ENCODE measurements around the gene TNFAIP8.
"Not testable (repeated sequence)": the region's sequence is repeated elsewhere in the genome, so short reads cannot be mapped to it uniquely, and the experiment has no call there.

The TNFAIP8 gene

DNA sequence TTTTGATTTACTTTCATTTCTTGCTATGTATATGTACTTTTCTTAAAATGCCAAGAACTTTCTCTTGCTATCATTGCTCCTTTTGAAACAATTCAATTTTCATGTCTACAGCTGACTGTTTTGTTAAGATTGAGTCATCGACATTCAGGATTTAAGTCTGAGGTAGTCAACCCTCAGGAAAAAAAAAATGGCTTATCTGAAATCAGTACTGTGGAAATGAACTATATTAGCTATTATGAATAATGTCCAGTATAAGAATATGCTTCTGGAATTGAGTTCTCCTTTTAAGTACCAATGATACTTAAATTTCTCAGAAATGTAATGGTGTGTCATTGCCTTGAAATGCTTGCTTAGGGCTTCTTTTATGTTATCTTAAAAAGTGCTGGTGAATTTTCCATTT, 37.9 kb downstream of the TNFAIP8 start:
- DNase-seq (ENCODE audit: low read depth in 2 of 2): no peak

DNA sequence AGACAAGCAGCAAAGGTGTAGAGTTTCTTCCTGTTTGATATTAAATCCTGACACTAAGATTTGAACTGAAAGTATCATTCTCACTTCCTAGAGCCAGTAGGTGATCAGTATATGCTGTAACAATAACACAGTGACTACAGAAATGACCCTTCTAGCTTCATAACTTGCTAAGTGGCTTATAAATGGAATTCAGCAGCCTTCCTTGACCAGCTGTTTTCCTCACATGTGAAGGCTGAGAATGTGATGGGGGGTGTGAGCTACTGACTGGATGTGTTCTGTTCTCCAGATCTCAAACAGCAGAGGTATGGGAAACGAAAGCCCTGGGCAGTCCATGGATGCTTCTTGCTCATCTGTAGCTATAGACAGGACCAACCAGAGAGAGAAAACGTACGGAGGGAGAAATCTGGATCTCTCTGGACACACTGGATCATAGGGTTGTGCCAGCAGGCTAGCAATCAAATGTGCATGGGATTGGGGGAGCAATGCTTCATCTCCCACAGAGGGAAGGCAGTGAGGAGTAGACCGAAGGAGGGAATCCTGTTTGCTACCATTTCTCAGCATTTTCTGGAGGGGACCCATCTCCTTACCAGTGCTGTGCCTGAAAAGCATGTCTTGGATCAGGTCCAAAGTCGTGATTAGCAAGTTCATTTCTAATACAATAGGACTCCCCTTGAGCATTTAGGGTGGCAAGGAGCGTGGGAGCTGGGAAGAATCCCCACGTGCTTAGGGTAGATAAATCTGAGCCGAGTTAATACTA, 39.4 kb downstream of the TNFAIP8 start:
- DNase-seq (ENCODE audit: low read depth in 2 of 2): no peak

DNA sequence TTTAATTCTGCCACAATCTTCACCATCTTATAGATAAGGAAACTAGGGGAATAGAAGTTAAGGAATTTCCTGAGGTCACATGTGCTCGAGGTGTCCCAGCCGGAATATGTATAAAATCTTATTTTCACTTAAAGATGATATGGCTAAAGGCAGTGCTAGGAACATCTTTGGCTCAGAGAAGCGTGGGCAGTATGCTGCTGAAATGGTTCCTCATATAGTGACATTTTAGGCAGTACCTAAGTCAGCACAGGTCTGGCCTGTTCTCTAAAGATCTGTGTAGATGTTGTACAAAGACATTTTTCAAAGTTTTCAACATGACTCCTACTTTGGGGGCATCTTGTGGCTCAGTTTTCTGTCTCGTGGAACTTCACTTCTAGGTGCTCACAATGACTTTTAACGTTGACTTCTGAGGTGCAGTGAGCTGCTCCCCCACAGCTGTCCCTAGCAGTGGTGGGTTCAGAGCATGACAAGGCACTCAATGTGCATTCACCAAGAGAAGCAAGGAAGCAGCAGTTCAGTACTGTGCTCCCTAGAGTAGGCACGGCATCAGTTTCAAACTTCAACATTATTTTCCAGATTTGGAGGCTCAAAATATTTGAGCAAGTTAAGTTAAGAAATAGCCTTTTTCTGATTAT, 40.3 kb downstream of the TNFAIP8 start:
- no peak for DNase-seq (ENCODE audit: low read depth in 2 of 2)

DNA sequence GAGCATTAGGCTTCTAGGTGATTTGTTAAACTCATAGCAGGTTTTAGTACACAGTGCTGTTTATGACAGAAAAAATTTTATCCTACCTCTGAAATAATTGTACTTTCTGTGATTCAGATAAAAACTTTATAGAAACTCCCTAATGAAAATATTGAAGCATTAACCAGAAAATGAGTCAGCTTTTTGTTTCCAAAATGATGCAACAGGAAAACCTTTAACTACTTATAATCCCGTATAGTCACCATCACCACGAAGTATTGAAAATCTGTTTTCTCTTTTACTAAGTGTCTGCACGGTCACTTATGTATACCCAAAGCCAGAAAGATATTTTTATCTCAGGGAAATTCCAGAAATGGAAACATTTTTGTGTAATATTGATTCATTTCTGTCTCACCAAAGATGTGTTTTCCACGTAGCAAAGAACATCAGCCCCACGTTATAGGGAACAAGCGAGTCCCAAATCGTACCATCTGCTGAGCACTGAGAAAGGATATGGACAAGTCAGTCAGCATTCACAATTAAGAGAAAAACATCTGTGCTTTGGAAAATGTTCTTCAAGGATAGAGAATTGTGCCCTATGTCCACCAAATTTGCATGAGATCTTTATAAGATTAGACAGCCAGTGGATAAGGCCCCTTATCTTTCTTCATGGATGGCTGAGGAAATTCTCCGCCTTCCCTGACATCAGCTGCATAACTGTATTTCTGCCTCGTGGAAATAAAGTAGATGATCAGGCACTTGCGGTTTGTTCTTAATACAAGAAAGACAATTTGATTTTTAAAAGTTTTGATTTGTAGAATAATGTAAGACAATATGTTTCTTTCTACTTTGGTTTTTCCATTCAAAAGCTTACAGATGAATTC, 41.9 kb downstream of the TNFAIP8 start:
- no peak for DNase-seq (ENCODE audit: low read depth in 2 of 2)

DNA sequence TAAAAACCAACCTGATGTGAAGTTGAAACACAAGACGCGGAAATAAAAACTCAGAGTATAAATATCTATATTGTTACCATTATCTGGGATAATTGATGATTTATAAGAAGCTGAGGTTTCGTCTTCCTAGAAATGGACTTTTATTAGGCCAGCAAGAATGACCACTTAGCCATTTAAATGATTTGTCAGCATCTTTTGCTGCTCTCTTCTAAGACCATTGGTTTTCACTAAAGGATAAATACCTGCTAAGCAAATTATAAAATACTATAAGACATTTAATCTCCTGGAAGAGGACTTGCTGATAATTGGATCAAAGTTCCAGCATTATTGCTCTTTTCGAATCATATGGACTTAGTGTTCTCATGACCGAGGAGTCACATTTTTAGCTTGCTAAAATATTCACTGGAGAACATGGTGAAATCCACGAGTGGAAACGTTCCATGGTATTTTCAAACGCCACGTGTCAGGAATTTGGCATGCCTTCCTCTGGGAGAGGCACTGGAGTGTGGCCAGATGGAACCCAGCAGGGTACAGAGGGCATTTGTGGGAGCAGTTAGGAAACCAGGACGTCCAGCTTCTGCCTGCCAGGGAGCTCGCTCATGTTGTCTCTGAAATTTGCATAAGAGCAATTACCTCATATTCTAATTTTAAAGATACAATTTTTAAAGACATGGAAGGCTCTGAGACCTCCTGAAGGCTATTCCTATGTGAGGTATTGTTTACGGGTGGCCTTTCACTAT, 43.1 kb downstream of the TNFAIP8 start:
- no peak for DNase-seq (ENCODE audit: low read depth in 2 of 2)

DNA sequence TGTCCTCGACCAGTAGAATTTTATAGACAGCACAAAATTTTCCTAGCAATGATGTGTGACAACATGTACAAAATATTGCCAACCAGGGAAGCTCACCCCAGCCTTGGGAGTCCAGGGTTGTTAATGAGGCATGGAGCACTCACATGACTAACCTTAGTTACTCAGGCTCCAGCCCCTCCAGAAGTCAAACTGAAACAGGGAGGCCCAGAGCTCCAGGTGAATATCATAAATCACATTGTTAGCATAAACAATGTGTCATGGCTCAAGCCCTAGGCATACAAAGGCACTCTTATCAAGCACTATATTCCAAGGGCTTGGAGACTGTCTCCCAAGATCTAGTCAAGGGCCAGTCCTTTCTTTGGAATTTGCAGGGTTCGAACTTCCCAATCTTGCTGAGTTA, 44.4 kb downstream of the TNFAIP8 start:
- no peak for DNase-seq (ENCODE audit: low read depth in 2 of 2)

DNA sequence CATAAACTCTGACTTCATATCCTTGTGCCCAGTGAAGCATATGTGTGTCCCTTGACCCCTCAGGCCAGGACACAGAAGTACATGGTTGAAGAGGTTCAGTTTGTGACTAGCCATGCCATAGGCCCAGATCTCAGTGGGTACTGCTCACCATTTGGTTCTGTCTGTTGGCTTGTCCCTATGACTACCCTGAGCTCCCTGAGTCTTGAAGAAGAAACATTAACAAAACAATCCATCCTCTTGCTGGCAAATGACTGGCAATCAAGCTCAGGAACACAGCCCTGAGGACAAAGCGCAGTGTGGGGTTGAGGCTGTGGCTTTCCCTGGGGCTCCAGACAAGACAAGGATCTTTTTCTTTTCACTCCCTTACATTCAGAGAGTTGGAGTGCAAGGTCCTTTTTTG, 46.3 kb downstream of the TNFAIP8 start:
- DNase-seq (ENCODE audit: low read depth in 2 of 2): no peak

DNA sequence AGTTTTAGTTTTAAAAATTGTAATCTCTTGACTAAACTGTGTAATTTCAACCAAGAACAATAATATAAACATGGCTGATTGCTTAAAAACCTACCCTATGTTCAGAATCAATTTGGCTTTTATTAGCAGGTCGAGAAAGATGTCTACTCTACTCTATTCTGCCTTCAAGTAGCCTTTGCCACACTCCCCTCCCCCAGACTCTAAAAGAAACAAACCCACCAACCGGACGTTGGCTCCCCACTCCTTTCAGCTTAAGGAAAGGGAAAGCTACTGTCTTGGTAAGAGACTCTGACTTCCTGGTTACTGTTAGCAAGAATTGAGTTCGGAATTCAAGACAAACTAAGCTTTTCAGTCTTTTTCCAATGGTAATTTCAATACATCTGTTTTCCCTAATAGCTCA, 46.7 kb downstream of the TNFAIP8 start:
- DNase-seq (ENCODE audit: low read depth in 2 of 2): no peak

DNA sequence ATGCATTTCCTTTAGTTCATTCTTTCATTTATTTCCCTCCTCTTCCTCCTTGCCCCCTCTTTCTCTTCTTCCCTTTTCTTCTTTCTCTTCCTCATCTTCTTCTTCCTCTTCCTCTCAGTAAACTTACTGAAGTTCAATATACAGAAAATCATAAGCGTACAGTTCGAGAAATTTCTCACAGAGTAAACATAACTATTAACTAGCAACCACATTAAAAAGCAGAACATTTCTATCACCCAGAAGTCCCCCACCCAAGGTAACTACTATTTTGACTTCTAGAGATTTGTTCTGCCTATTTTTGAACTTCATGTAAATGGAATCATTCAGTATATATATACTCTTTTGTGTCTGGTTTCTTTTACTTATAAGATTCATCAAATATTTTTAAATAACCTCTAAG, 48.2 kb downstream of the TNFAIP8 start:
- DNase-seq (ENCODE audit: low read depth in 2 of 2): no peak

DNA sequence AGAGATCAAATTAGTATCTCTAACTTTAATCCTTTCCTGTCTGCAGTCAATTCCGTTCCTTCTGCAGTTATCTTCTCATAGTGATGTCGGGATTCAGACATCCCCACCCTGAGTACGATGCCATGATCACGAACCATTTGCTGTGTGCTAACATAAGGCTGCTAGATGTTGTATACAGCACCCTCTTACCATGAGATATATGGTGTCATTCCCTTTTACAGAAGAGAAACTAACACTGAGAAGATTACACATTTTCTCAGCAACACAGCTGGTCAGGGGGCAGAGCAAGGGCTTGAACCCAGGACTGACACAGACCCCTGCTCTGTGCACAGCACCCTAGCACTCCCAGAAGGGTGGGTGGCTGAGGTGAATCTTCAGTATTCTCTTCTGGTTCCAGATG, 49.6 kb downstream of the TNFAIP8 start:
- DNase-seq (ENCODE audit: low read depth in 2 of 2): no peak

DNA sequence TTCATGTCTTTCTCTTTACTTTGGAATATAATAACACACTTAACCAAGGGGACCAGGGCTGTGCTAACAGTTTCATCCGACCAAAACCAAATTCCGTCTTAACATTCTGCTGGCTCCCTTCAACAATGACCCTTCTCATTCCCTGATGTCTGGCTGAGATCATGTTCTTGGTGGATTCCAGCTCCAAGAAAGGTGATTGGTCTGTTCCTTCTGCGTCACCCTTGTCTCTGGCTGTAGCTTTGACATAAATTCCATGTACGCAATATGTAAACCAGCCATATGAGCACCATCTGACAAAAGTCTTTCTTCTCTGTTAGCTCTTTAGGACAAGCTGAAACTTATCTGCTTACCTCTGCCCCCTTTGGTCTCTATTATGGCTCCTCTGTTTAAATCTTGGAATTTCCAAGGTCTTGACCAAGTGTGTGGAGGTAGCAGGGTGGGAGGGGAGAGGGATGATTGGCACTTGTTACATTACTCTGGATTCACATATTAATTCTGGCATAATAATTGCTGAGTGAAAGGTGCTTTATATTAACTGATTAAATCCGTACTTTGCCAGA, 50.8 kb downstream of the TNFAIP8 start:
- DNase-seq (ENCODE audit: low read depth in 2 of 2): no peak

DNA sequence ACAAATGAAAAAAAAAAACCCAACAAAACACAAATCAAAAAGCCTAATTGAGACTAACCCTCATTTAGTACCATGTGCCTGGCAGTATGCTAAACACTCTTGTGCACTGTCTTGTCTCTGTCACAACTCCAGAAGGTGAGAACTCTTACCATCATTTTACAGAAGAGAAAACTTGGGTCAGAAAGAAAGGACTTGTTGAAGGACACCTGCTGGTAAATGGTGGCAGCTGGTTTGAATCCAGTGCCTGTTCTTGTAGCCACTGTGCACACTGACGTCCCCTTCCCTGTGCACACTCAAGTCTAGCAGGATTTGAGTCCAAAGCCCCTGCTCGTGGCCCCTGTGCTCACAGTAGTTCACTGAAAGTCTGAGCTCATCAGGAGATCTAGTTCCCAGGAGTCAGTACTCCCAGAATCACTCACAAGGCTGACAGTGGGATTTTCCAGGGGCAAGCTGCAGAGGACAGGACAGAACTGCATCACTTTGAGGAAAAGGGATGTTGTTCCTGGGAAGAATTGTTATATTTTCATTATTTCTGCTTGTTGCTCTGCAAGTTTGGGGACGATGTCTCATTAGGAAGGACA, 53.5 kb downstream of the TNFAIP8 start:
- no peak for DNase-seq (ENCODE audit: low read depth in 2 of 2)

DNA sequence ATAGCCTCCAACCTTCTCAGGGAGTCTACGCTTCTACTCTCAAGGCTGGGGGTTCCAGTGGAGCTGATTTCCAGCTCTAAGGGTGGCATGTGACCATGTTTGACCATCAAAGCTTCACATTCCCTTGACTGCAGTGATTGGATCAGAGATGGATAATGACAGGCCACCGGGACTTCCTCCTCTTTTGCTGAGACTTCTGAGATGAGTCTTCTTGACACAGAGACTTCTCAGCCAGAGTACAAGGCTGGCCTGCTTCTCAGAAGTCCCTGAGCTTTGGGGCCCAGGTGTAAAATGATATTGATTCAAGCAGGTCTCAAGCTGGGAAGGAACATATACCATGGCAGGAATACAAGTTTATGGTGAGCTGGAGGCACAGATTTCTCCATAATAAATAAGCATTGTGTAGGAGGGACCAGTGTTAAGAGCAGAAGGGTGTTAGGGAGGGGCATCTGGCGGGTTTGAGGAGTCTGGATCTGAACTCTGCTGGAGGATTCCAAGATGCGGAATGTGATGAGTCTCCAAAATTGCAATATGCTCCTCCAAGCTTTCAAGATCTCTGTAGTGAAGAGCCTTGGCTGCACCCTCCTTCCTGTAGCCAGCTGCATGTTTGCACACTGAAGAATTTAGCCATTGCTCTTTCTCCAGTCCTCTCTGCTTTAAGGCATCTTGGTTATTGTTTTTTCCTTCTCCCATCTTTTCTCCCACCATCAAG, 54.8 kb downstream of the TNFAIP8 start:
- DNase-seq (ENCODE audit: low read depth in 2 of 2): no peak

DNA sequence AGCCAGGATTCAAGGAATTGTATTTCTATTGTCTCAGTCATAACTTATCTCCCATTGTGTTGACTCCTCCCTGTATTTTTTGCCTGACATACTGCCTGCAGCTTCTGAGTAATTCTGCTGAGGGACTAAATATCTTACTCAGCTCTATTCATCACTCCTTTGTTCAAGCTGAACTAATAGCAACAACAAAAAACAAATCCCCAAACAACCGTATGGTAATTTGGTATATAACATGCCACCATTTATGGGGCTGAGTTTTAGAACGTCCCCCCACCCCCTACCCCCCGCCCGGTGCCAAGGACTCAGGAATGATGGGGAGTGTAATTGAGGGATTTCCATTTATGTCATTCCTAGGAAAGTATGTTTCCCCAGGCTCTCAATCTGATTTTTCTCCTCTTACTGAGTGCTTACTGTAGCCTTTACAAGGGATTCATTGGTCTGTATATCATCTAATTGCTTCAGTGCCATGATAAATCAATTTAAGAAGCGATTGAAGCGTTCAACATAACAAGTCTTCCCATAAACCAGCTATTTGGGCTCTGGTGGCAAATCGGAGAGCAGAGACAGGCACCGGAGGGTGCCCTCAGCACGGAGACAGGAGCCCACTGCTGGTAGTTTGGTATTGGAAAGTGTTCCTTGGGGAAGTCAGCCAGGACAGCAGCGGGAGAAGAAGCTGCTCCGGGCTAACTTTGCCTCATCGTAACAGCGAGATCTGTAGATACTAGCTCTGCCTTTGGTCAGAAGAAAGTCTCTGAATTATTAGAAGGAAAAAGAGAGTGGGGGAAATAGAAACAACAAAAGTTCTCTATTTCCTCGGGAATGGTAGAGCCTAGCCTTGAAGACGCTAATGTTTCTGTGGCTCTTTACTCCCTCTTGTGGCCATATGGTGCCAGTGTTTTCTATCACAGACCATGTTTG, 55.8 kb downstream of the TNFAIP8 start:
- peak in 1 of 2 donors; percentile 53 for DNase-seq (ENCODE audit: low read depth in 2 of 2)

DNA sequence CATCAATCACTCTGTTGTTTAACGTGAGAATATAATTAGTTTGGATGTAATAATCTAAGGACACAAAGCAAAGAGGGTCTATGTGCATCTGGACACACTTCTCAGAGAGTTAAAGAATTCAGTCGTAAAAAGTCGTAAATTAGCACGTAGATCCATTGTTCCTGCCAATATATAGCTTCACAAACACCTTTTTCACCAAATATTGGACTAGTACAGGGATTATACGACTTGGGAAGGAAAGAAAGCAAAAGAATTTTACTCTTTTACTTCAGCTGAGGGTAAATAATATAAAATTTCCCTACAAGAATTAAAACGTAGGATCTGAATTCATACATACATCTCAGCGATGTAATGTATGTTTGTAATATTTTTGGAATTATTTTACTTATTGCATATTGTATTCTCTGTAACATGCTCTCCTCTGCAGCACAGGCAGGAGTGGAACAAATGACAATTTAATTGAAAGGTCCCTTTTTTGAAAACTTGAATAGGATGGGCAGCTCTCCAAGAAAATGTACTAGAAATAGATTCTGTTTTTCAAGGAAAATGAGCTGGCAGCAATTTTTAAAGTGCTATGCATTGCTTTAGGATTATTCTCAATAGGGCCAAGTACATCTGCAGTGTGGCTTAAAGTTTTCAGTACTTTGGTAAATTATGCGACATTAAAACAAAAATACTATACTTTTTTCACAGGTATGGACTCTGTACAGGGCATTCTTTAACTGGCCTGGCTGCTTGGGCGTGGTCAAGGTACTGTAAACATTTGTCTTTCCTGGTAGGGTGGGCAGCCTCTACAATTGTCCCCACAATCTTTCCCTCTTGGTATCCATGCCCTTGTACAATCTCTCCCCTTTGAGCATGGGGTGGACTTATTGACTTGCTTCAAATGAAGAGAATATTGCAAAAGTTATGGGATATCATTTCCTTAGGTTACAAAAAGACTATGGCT, 56.7 kb downstream of the TNFAIP8 start:
- no peak for DNase-seq (ENCODE audit: low read depth in 2 of 2)

DNA sequence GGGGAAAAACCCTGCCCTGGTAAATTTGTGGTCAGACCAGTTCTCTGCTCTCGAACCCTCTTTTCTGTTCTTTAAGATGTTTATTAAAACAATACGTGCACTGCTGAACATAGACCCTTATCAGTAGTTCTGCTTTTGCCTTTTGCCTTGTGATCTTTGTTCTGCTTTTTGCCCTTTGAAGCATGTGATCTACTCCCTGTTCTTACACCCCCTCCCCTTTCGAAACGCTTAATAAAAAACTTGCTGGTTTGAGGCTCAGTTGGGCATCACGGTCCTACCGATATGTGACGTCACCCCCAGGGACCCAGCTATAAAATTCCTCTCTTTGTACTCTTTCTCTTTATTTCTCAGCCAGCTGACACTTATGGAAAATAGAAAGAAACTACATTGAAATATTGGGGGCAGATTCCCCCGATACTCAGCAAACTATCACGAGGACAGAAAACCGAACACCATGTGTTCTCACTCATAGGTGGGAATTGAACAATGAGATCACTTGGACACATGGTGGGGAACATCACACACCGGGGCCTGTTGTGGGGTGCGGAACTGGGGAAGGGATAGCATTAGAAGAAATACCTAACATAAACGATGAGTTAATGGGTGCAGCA, 58.4 kb downstream of the TNFAIP8 start:
- DNase-seq (ENCODE audit: low read depth in 2 of 2): not testable (repeated sequence)

DNA sequence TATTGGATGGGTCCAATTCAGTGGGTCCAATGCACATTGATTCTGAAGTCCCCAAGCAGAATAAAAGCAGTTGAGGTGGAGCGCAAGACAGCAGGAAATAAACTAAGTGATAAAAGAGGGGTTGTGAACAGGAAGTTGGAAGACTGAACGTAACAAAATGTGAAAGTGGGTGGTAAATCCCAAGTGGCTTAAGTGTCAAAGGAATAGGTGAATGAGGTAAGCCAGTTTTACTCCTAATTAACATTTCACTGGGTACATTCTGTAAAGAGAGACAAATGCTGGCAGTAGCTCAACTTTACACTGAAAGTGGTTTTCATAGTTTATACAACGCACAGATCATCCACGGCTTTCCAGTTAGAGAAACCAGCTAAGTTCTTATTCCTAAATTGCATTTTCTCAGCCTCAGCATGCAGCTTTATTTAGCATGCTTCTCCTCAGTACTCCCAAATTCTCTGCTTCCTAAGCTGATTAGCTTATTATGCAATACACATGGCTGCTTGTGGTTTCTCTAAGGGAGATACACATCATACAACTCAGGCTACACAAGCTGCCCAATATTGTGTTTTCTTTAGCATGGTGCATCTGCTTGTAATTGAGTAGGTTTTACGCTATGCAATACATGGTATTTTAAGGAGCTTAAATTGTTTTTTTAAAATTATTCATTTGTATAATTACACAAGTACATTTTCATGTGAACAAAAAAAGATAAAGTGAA, 62.2 kb downstream of the TNFAIP8 start:
- DNase-seq (ENCODE audit: low read depth in 2 of 2): no peak

Measured in stimulated activated CD4-positive, alpha-beta T cell treated with anti-CD3 and anti-CD28 coated beads, Interleukin-1b, Interleukin-23, amount 100 ng/mL, for 4 hours (primary cell).